Stimulated activated CD4-positive, alpha-beta T cell treated with anti-CD3 and anti-CD28 coated beads, Interleukin-1b, Interleukin-23, amount 100 ng/mL, for 48 hours (primary cell): Measurements from ENCODE around the gene CFAP161.

Source experiments
- DNase-seq: peaks from one replicate; pipeline ENCODE4 v3.0.0-alpha.2; 2020

Gene CFAP161, protein sequence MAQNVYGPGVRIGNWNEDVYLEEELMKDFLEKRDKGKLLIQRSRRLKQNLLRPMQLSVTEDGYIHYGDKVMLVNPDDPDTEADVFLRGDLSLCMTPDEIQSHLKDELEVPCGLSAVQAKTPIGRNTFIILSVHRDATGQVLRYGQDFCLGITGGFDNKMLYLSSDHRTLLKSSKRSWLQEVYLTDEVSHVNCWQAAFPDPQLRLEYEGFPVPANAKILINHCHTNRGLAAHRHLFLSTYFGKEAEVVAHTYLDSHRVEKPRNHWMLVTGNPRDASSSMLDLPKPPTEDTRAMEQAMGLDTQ

GRCh38 chr15:81133782-81134461 lies at the start of gene CFAP161:
Gene CFAP161 (plus strand): TSS chr15:81134270. CDS start chr15:81134330, 60 bp downstream.
- peak; percentile 55 for DNase-seq

- no peak for DNase-seq
Observed at GRCh38 chr15:81084716-81085115, 49.4 kb upstream of the CFAP161 start.

DNA sequence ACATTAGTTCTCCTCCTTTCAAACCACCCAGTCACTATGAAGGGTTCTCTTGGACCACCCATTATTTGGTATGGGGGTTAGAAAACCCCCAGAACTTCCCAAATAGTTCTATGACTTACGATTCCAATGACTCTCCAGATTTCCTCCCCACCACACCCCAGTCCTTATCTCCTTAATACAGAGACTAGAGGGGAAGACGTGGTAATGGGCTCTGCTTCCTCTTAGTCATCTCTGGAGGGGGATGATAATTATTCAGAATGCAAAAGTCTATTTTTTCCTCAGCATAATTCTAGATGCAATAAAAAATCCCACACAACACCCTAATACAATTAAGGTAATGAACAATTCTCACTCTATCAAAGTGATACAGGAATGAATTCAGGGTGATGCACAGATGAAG lies 48.9 kb upstream of the CFAP161 start:
- no peak for DNase-seq

DNA sequence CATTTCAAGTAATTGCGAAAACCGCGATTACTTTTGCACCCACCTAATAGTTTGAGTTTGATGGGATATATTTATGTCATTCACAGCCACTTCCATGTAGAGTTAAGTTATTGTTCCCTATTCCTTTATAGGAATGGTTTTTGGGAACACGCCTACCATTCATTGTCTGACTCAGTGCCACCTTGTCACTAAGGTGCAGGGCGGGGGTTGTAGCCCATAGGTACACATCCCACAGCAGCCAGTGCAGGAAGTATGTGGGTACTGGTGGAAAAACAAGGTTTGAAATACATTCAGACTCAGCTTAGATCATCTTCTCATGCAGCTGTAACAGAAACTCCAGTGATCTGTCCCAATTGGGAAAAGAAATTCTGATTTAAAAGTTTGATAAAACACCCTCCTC lies 48.2 kb upstream of the CFAP161 start:
- DNase-seq: no peak

DNA sequence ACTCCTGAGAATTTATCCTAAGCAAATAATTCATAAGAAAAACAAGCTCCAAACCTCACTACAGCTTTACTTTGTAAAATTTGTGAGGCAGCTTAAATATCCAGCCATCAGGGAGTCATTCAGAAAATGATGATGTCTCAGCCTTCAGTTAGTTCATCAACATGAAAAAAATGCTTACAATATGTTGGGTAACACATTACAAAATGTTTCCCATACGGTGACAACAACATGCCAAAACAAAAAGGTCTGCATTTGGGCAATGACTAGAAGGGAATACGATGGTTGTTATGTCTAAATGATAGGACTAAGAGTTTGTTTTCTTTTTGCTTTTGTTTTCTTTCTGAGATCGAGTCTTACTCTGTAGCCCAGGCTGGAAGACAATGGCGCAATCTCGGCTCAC lies 47.0 kb upstream of the CFAP161 start:
- no peak for DNase-seq

DNA sequence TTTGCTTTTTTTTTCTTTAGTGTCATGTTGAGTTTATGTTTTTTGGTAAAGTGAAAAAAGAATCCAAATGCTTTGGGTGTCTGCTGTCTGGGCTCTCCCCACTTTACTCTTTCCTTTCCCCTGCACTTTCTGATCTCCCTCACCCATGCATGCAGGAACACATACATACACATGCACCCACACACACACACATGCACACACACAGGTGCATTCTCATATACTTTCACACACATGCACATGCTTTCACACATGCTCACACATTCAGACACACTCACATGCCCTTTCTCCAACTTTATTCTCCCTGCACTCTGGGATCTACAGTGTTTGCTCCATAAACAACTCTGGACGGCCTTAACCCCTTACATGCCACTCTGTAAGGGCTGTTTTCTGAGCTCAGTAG lies 46.4 kb upstream of the CFAP161 start:
- DNase-seq: no peak

DNA sequence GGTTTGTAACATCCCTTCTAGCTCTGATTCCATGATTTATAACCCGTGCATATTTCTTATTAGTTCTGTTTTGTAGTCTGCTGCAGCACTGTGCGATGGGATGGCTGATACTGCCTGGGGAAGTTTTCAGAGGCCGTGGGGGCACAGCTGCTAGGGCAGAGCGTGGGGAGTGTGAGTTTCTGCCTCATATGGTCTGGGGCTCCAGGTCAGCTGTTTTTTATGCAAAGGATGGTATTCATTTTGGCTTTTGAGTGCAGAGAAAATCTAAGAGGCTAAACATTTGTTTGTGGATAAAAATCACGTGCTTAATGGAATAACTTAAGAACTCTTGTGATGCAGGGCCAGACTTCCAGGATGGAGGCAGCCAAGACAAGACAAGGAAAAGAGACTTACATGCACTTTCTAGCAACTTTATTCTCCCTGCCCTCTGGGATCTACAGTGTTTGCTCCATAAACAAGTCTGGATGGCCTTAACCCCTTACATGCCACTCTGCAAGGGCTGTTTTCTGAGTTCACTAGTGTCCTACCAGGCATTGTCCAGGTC lies 45.5 kb upstream of the CFAP161 start:
- no peak for DNase-seq

- no peak for DNase-seq
Observed at GRCh38 chr15:81091889-81092558, 42.0 kb upstream of the CFAP161 start.

DNA sequence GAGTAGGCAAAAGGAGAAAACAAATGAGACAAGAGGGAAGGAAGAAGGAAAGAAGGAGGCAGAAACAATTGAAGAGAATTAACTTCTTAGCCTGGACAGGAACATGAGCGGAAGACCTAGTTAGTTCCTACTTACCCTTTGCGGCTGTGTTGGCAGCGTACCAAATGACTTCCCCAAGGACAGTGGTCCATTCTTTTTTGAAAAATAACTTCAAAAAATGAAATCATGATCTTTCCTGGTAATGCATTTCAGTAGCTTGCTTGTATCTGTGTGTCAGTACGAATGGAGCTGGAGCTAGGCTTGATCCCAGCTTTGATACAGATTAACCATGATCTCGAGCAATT lies 41.5 kb upstream of the CFAP161 start:
- DNase-seq: no peak

- no peak for DNase-seq
Observed at GRCh38 chr15:81093961-81094360, 40.1 kb upstream of the CFAP161 start.

GRCh38 chr15:81095690-81096365 lies 38.2 kb upstream of the CFAP161 start:
- DNase-seq: no peak

DNA sequence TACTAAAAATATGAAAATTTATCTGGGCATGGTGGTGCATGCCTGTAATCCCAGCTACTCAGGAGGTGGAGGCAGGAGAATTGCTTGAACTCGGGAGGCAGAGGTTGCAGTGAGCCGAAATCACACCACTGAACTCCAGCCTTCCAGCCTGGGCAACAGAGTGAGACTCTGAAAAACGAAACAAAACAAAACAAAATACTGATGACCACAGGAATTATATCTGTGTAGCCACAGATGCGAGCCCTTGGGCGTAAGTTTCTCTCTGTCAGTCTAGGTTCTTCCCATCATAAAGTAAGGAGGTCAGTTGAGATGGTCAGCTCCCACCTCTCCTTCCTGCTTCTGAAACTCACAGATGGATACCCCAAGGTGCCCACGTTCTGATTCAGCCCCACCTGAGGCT lies 37.7 kb upstream of the CFAP161 start:
- DNase-seq: no peak

DNA sequence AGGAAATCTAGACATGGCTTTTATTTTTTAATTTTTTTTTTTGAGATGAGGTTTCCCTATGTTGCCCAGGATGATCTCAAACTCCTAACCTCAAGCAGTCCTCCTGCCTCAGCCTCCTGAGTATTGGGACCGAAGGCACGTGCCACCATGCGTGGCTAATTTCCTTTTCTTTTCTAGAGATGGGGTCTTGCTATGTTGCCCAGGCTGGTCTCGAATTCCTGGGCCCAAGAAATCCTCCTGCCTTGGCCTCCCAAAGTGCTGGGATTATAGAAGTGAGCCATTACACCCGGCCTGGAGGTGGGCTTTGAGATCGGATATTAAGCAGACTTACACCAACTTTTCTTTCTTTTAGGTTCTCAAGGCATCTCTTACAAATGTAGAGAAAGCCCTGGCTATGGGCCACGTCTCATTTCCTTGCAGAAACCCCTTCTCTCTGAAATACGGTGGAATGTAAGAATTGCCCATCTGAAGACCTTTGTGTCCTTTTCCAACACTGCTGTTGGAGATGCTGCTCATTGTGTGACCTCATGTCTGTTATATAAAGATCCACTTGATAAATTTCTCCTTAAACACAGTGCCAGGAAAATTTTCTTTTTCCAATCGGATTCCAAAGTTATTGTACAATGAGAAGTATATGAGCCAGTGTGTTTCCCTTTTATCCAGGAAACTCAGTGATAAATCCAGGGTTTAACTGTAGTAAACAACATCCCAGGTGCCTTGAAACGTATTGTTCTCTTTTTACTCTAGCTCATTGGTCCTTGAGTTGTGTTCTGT lies 36.8 kb upstream of the CFAP161 start:
- DNase-seq: no peak

DNA sequence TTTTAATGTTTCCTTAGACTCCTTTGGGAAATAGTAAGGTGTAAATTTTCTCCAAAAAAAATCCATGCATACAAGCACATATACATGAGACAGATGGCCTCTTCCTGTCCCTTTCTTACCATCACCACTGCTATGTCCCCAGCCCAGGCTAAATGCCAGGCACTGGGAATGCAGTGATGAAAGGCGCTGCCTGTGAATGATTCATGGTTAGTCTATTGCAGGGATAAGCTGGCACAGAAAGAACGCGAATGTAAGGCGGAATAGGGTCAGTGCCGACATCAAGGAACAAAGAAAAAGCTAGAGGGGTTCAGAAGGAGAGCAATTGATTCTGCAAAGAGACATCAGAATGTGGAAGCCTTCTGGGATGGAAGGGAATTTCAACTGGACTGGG lies 36.2 kb upstream of the CFAP161 start:
- no peak for DNase-seq

DNA sequence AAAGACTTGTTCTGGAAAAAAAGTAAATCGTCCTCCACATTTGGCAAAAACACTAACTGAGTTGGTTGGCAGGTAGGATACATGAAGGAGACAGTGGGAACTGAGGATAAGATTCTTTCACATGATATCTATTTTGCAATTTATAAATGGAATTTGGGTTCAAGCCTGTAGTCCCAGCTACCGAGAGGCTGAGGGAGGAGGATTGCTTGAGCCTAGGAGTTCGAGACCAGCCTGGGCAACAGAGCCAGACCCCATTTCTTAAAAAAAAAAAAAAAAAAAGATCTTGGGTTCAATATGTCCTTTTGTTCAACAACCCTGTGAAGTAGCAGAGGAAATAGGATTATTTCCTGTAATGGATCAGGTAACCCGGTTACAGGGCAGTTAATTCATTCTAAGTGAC lies 35.7 kb upstream of the CFAP161 start:
- no peak for DNase-seq

DNA sequence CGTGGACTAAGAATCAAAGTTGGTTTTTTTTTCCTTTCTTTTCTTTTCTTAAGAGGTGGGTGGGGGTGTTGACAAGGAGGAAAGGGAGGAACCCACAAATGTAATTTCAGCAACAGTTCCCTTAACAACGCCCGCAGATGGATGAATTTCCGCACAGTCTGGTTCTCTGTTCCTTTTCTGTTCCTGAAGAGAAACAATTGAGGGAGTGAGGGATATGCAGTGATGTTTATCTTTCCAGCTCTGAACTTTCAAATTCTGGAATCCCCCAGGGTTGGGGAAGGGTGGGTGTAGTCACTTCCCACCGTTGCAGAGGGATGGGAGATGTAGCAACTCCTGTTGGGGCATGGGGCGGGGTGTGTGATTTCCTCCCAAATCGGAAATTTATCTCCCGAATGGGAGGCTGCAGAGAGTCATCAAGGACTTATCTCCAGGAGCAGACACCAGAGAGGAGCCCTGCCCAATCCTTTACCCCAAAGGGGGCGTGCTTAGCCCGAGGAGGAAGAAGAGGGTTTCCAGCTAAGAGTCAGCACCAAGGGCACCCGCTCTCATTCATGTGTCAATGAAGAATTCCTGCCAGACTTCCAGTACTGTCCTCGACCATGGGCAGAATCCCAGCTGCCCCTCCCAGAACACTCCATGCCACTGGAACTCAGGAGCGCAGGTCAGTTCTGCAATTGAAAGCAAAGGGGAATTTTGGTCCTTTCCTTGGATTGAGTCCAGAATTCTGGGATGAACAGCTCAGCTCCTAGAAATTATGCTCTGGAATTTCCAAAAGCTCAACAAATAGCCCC lies 35.0 kb upstream of the CFAP161 start:
- DNase-seq: no peak

DNA sequence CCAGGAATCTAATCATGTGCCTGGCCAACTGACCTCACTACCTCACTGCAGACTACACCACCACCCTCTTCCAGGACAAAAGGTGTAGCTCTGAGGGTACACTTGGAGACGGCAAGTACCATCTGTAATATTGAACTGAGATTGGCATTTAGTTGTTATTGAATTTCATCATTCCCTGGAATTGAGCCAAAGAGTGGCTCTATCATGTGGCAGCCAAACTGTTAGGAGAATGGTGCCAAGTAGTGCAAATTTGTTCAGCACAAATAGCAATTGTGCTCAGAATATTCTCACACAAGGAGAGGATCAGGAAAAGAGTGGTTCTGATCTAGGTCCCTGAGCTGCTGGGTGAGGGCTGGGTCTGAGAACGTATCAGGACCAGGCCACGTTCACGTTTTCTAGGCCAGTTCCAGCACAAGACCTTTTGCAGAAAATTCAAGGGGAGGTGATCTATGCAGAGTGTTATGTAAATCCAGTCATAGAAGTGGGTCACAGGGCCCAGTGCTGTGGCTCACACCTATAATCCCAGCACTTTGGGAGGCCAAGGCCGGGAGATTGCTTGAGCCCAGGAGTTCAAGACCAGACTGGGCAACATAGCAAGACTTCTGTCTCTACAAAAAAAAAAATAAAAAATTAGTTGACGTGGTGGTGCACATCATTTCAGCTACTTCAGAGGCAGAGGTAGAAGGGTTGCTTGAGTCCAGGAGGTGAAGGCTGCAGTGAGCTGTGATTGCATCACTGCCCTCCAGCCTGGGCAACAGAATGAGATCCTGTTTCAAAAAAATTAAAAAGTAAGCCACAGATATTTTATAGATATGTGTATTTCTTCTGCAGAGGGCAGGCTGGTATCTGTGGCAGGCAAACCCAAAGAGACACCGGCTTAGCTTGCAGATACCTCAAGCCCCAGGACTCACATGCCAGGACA lies 31.9 kb upstream of the CFAP161 start:
- DNase-seq: no peak

- no peak for DNase-seq
Observed at GRCh38 chr15:81103857-81104256, 30.2 kb upstream of the CFAP161 start.

GRCh38 chr15:81105545-81105944 lies 28.5 kb upstream of the CFAP161 start:
- DNase-seq: no peak

DNA sequence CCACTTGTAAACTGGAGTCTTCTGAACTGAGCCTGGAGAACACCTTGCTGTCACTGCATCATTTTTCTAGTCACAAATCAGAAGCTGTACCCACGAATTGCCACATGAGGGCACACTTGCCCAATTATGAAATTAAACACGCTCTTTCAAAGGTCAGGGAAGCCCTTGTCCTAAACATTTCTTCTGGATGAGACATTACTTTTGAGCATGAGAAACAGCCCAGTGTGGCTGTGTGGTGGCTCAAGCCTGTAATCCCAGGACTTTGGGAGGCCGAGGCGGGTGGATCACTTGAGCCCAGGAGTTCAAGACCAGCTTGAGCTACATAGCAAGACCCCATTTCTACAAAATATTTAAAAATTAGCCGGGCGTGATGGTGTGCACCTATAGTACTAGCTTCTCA lies 27.5 kb upstream of the CFAP161 start:
- peak; percentile 25 for DNase-seq

- DNase-seq: no peak
Observed at GRCh38 chr15:81107889-81108288, 26.2 kb upstream of the CFAP161 start.
